Fibroblast of upper back skin (primary cell): ENCODE measurements around the gene TMEM255B.
A peak's percentile ranks its signal among the peaks of the same experiment; 100 is the strongest.
"Not testable (repeated sequence)": the region's sequence is repeated elsewhere in the genome, so short reads cannot be mapped to it uniquely, and the experiment has no call there.

Experiments used
- DNase-seq: peaks from one replicate; pipeline ENCODE4 v3.0.0-alpha.2; 2013

The TMEM255B gene

GRCh38 chr13:113820813-113821651, 62.0 kb downstream of the TMEM255B start:
- DNase-seq: peak; percentile 98

GRCh38 chr13:113821847-113822246, 62.8 kb downstream of the TMEM255B start:
- no peak for DNase-seq

GRCh38 chr13:113822266-113822665, 63.2 kb downstream of the TMEM255B start:
- no peak for DNase-seq

GRCh38 chr13:113822956-113823744, 64.1 kb downstream of the TMEM255B start:
- DNase-seq: no peak

- no peak for DNase-seq
Measured at GRCh38 chr13:113823771-113824170, 64.7 kb downstream of the TMEM255B start.

GRCh38 chr13:113825841-113826240, 66.8 kb downstream of the TMEM255B start:
- no peak for DNase-seq

- not testable (repeated sequence) for DNase-seq
Measured at GRCh38 chr13:113826446-113826845, 67.4 kb downstream of the TMEM255B start.

- no peak for DNase-seq
Measured at GRCh38 chr13:113827021-113827420, 68.0 kb downstream of the TMEM255B start.

GRCh38 chr13:113828282-113828825, 69.3 kb downstream of the TMEM255B start:
- no peak for DNase-seq

- not testable (repeated sequence) for DNase-seq
Measured at GRCh38 chr13:113830426-113830950, 71.5 kb downstream of the TMEM255B start.

GRCh38 chr13:113831061-113831460, 72.0 kb downstream of the TMEM255B start:
- no peak for DNase-seq

GRCh38 chr13:113832205-113832604, 73.2 kb downstream of the TMEM255B start:
- no peak for DNase-seq

GRCh38 chr13:113832631-113833030, 73.6 kb downstream of the TMEM255B start:
- no peak for DNase-seq

GRCh38 chr13:113833111-113833830, 74.2 kb downstream of the TMEM255B start:
- no peak for DNase-seq

- not testable (repeated sequence) for DNase-seq
Measured at GRCh38 chr13:113834006-113834405, 75.0 kb downstream of the TMEM255B start.

- DNase-seq: no peak
Measured at GRCh38 chr13:113834496-113835200, 75.6 kb downstream of the TMEM255B start.

- DNase-seq: peak; percentile 90
Measured at GRCh38 chr13:113835461-113836270, 76.6 kb downstream of the TMEM255B start.

GRCh38 chr13:113836768-113837559, 77.9 kb downstream of the TMEM255B start:
- DNase-seq: peak; percentile 96

GRCh38 chr13:113837560-113838355, 78.7 kb downstream of the TMEM255B start:
- DNase-seq: peak; percentile 99
